Fibroblast of skin of left quadriceps (primary cell): Measurements from ENCODE around the gene KLK6.

ENCODE experiments used
- DNase-seq, 2 experiments: peaks; one replicate each; pipeline ENCODE4 v3.0.0-alpha.2; 2013; ENCODE audit warnings: low read depth in 2 of 2

The KLK6 gene

GRCh38 chr19:50969413-50969760 is at the start of gene KLK6:
TSS of gene KLK6 (minus strand) at chr19:50969591. CDS start at chr19:50968104, 1,487 bp downstream.
- no peak for DNase-seq

DNA sequence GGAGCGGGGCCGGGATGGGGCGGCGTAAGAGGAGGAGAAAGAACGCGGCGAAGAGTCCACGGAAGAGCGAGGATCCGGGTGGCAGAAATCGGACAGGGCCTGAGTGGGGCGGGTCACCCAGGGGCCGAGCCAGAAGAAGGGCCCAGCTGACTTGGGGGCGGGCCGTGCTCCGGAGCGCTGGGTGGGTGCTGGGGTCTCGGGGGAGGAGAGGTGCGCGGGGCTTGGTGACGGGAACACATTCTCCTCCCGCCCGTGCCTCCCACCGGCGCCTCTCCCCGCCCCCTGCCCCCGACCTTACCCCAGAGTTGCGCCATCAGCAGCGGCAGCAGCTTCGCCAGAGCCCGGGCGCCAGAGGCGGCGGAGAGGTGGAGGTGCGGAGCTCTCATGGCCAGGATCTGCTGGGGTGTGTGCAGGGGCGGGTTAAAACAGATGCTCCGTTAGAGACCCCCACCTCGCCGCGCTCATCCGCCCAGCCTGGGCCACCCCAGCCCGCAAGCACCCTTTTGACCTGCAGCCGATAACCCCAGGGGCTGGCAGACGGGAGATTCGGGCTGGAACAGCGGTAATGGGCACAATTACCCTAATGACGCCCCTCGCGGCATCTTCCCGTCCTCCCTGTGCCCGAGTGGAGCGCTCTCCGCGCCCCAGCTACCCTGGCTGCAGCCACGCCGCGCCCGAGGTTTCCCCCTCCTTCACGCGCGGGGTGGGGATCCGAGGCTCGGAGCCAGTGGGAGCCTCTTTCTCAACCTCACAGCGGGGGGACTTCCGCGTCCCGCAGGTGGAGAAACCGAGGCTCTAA is 49.6 kb upstream of the KLK6 start:
- no peak for DNase-seq

GRCh38 chr19:51016798-51017683 is 47.6 kb upstream of the KLK6 start:
- DNase-seq = no peak

- no peak for DNase-seq
These were observed 46.4 kb upstream of the KLK6 start for GRCh38 chr19:51015691-51016267.

- no peak for DNase-seq
These were observed 44.9 kb upstream of the KLK6 start for GRCh38 chr19:51014242-51014641.

DNA sequence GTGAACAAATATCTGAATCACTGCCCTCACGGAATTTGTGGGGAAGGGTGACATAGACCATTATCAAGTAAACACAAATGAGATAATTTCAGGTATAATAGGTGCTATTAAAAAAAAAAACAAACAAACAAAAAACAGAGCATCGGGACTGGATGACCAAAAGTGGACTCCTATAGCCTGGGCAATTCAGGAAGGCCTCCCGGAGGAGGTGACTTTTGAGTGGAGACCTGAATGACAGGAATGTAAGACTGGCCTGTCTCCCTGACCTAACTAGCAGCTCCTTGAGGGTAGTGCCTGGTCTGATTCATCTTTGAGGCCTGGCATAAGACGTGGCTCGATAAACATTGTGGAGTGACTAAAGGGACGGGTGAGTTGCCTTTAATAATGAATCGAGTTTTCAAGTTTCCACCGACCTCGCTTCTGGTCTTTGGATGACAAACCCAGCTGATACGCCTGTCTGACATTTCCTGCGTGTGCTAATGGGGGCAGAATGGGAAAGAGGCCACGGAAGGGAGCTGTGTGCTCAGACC is 43.3 kb upstream of the KLK6 start:
- no peak for DNase-seq

DNA sequence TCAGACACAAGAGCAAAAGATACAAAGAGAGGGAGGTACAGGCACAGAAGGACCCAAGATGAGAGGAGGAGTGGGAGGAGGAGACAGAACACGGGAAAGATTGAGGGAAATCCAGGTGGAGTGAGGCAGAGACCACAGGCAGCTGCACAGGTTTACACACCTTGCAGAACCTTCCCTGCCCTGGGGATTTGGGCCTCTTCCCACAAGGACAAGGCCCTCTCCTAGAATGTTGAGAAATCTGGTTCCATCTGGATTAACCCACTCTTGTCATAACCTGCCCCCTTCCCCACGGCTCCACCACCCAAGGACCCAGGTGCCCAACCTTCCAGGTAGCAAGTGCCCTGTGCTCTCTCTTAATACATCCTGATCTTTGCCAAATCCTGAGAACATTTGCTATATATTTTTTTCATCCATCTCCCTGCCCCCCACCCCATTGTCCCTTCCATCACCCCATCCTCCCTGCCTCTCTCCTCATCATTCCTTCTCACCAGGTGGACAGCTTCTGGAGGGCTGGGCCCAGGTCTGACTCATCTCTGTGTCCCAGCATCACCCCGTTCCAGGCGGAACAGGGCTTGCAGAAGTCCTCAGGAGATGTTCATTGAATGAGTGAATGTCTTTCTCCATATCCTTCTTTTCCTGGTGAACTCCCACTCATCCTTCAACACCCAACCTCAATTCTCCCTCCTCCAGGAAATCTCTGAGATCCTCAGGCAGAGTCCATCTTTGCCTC is 40.8 kb upstream of the KLK6 start:
- no peak for DNase-seq

- DNase-seq = no peak
These were observed 39.9 kb upstream of the KLK6 start for GRCh38 chr19:51009061-51009891.

- DNase-seq = no peak
These were observed 38.1 kb upstream of the KLK6 start for GRCh38 chr19:51007488-51007887.

DNA sequence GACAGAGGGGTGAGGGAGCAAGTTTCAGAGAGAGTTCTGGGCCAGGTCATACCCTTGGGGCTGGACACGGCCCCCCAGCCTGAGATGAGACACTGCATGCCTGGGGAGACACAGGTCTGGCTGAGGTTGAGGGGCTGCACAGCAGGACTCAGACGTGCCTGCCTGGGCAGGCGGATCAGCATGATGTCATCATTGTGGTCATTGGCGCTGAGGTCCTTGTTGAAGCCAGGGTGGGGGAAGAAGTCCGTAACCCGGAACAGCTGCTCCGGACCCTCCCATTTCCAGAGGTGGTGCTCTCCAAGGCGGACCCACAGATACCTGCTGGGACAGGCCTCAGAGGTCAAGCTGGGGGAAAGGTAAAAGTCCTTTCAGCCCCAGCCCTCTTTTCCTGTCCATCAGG is 37.0 kb upstream of the KLK6 start:
- DNase-seq = no peak

DNA sequence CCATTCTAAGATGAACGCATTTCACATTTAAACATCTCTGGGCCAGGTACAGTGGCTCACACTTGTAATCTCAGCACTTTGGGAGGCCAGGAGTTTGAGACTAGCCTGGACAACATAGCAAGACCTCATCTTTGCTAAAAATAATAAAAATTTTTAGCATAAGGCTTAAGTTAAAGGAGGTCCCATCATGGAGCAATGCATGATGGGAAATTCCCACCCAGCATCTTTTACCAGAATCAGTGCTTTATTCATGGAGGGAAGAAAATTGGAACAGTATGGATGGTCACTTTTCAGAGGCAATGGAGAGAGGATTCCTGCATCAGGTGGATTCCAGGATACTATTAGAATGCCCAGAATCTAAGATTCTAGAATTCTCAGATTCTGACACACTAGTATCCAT is 35.9 kb upstream of the KLK6 start:
- no peak for DNase-seq

GRCh38 chr19:51003316-51003715 is 33.9 kb upstream of the KLK6 start:
- DNase-seq = no peak

GRCh38 chr19:51002542-51003311 is 33.3 kb upstream of the KLK6 start:
- DNase-seq = no peak

DNA sequence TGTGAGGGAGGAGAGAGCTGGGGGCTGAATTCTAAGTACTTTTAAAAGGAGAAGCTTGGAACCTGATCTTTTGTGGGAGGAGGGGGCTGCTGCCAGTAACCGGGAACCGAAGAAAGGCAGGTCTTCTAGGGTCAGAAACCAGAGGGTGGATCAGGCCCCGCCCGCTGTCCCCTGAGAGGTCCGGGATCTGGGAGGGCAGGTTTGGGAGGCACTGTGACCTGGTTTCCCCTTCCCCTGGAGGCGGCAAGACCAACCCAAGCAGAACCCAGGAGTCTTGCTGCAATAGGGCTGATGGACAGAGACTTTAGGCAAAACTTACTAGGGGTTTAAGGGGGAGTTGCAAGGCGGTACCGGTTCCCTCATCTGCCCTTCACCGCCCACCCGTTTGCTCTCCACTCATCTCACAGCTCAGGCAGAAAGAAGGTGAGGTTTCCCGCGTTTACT is 32.7 kb upstream of the KLK6 start:
- DNase-seq = no peak

- no peak for DNase-seq
These were observed 32.1 kb upstream of the KLK6 start, which contains the start of gene KLK8 for GRCh38 chr19:51001515-51001914. TSS of gene KLK8 (minus strand) at chr19:51001604. CDS start at chr19:51001167, 437 bp downstream.

DNA sequence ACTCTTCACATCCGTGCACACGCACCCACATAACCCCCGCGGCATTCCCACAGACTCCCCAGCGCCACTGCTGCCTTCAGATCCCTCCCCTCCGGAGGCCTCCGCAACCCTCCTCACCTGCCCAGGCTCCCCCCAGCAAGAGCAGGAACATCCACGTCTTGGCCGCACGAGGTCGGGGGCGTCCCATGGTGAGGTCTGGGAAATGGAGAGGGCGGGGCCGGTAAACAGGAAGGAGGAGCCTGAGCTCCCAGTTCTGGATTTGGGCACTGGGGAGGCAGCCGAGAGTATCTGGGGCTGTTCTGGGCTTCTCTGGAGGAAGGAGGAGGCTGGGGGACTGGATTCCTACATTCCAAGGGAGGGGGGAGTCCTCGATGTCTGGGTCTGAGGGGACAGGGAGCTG is 31.6 kb upstream of the KLK6 start:
- no peak for DNase-seq

GRCh38 chr19:51000426-51000825 is 31.0 kb upstream of the KLK6 start:
- DNase-seq = no peak

GRCh38 chr19:50998686-50999085 is 29.3 kb upstream of the KLK6 start:
- no peak for DNase-seq

DNA sequence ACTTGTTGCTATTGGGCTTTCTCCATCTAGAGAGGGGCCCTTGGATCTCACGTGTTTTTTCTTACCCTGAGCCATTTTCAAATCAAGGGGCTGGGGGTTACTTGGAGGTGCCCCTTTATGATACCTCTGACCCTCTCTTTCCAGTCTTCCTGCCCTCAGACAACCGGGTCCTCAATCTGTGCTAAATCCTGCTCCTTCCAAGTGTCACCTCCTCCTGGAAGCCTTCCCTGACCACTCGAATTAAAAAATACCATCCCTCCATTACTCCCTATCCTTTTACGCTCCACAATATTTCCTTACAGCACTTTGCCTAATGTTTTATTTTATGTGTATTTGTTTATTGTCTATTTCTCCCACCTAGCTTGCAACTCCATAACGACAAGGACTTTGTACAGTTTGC is 28.7 kb upstream of the KLK6 start:
- no peak for DNase-seq

GRCh38 chr19:50994129-50994528 is 24.7 kb upstream of the KLK6 start:
- no peak for DNase-seq
